ENCODE measurements around the gene IMMP2L.
"Not testable (repeated sequence)": the region's sequence is repeated elsewhere in the genome, so short reads cannot be mapped to it uniquely, and the experiment has no call there.

The IMMP2L gene

GRCh38 chr7:111274857-111275256 is 287.4 kb downstream of the IMMP2L start:
- TF ChIP-seq CTCF (IDR thresholded peaks at IDR 0.05) = no peak
- H3K27ac ChIP-seq = no peak overlapping the region
- H3K4me3 ChIP-seq (ENCODE audit: low read depth in 1 of 2, low read length in 1 of 2) = no peak overlapping the region
- no peaks in the 10 kb centered on the region for H3K9me3 ChIP-seq
- H3K36me3 ChIP-seq = no peaks in the 10 kb centered on the region
- H3K4me1 ChIP-seq (ENCODE audit: control insufficient read depth in 1 of 2, insufficient read depth in 1 of 2, low read depth in 1 of 2, low read length in 1 of 2) = no peaks in the 10 kb centered on the region
- H3K27me3 ChIP-seq = no peaks in the 10 kb centered on the region

- no peaks in the 10 kb centered on the region for H3K9me3 ChIP-seq
- H3K4me1 ChIP-seq (ENCODE audit: control insufficient read depth in 1 of 2, insufficient read depth in 1 of 2, low read depth in 1 of 2, low read length in 1 of 2) = no peaks in the 10 kb centered on the region
- H3K27me3 ChIP-seq = no peaks in the 10 kb centered on the region
- H3K4me3 ChIP-seq (ENCODE audit: low read depth in 1 of 2, low read length in 1 of 2) = no peak overlapping the region
- no peak overlapping the region for H3K27ac ChIP-seq
- no peak for TF ChIP-seq CTCF (IDR thresholded peaks at IDR 0.05)
- no peaks in the 10 kb centered on the region for H3K36me3 ChIP-seq
These were observed 290.2 kb downstream of the IMMP2L start for GRCh38 chr7:111272092-111272491.

GRCh38 chr7:111270794-111271193 is 291.5 kb downstream of the IMMP2L start:
- not testable (repeated sequence) for H3K27me3 ChIP-seq; H3K27ac ChIP-seq; H3K36me3 ChIP-seq; H3K9me3 ChIP-seq; H3K4me1 ChIP-seq (ENCODE audit: control insufficient read depth in 1 of 2, insufficient read depth in 1 of 2, low read depth in 1 of 2, low read length in 1 of 2); H3K4me3 ChIP-seq (ENCODE audit: low read depth in 1 of 2, low read length in 1 of 2)

- Histone ChIP-seq H3K4me1 (ENCODE audit: control insufficient read depth in 1 of 2, insufficient read depth in 1 of 2, low read depth in 1 of 2, low read length in 1 of 2) (no peaks in the 10 kb centered on the region), H3K27me3 (no peaks in the 10 kb centered on the region), H3K36me3 (no peaks in the 10 kb centered on the region), H3K9me3 (no peaks in the 10 kb centered on the region), H3K4me3 (ENCODE audit: low read depth in 1 of 2, low read length in 1 of 2) (no peak overlapping the region), H3K27ac (no peak overlapping the region)
- no peak for TF ChIP-seq CTCF (IDR thresholded peaks at IDR 0.05)
These were observed 293.4 kb downstream of the IMMP2L start for GRCh38 chr7:111268941-111269340.

- Histone ChIP-seq H3K4me3 (ENCODE audit: low read depth in 1 of 2, low read length in 1 of 2) (no peak overlapping the region), H3K4me1 (ENCODE audit: control insufficient read depth in 1 of 2, insufficient read depth in 1 of 2, low read depth in 1 of 2, low read length in 1 of 2) (no peaks in the 10 kb centered on the region), H3K9me3 (no peaks in the 10 kb centered on the region), H3K27me3 (no peaks in the 10 kb centered on the region), H3K36me3 (no peaks in the 10 kb centered on the region), H3K27ac (no peak overlapping the region)
- no peak for TF ChIP-seq CTCF (IDR thresholded peaks at IDR 0.05)
These were observed 295.7 kb downstream of the IMMP2L start for GRCh38 chr7:111266613-111267012.

- no peak overlapping the region for H3K27ac ChIP-seq
- no peak overlapping the region for H3K4me3 ChIP-seq (ENCODE audit: low read depth in 1 of 2, low read length in 1 of 2)
- H3K4me1 ChIP-seq (ENCODE audit: control insufficient read depth in 1 of 2, insufficient read depth in 1 of 2, low read depth in 1 of 2, low read length in 1 of 2) = no peaks in the 10 kb centered on the region
- no peaks in the 10 kb centered on the region for H3K36me3 ChIP-seq
- H3K27me3 ChIP-seq = no peaks in the 10 kb centered on the region
- no peaks in the 10 kb centered on the region for H3K9me3 ChIP-seq
- no peak for TF ChIP-seq CTCF (IDR thresholded peaks at IDR 0.05)
These were observed 296.9 kb downstream of the IMMP2L start for GRCh38 chr7:111265394-111265793.
